Activated naive CD4-positive, alpha-beta T cell treated with anti-CD3 and anti-CD28 coated beads, Interleukin-2, amount 50 U/mL, for 24 hours (primary cell): Measurements from ENCODE around the gene OR4D10.
"Not testable (repeated sequence)": the region's sequence is repeated elsewhere in the genome, so short reads cannot be mapped to it uniquely, and the experiment has no call there.

Source experiments
- H3K27ac Mint-ChIP-seq: one replicate; pipeline ENCODE4 v1.8.0; 2021; ENCODE audit warnings: mild to moderate bottlenecking, mixed read lengths
- H3K27me3 Mint-ChIP-seq: one replicate; pipeline ENCODE4 v1.8.0; 2021; ENCODE audit warnings: mixed read lengths
- H3K36me3 Mint-ChIP-seq: one replicate; pipeline ENCODE4 v1.8.0; 2021; ENCODE audit warnings: mixed read lengths
- H3K4me1 Mint-ChIP-seq: one replicate; pipeline ENCODE4 v1.8.0; 2021; ENCODE audit warnings: mixed read lengths
- H3K4me3 Mint-ChIP-seq: one replicate; pipeline ENCODE4 v1.8.0; 2021; ENCODE audit warnings: mild to moderate bottlenecking, mixed read lengths
- H3K9me3 Mint-ChIP-seq: one replicate; pipeline ENCODE4 v1.8.0; 2021; ENCODE audit warnings: mixed read lengths

Gene OR4D10

DNA sequence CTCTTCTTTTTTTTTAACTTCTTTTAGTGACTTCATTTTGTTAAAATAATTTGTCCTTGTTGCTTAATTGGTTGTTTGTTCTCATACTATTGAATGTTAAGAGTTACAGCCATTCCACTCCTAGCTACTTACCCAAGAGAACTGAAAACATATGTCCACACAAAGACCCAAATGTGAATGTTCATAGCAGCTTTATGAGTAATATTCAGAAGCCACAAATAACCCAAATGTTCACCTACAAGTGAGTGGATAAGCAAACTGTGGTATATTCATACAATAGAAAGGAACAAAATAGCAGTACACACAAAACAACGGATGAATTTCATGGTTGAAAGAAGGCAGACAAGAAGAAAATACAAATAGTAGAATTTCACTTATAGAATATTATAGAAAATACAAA is 28.8 kb downstream of the OR4D10 start:
- H3K9me3 Mint-ChIP-seq, result no peaks in the 10 kb centered on the region
- H3K27me3 Mint-ChIP-seq, result no peaks in the 10 kb centered on the region
- H3K27ac Mint-ChIP-seq, result no peak overlapping the region
- no peaks in the 10 kb centered on the region for H3K4me1 Mint-ChIP-seq
- no peak overlapping the region for H3K4me3 Mint-ChIP-seq
- H3K36me3 Mint-ChIP-seq, result no peaks in the 10 kb centered on the region

- H3K4me3 Mint-ChIP-seq, result no peak within 1 kb of the TSS
- H3K27me3 Mint-ChIP-seq, result no peaks in the 10 kb centered on the region
- H3K36me3 Mint-ChIP-seq, result no peaks in the 10 kb centered on the region
- H3K27ac Mint-ChIP-seq, result no peak within 1 kb of the TSS
- H3K4me1 Mint-ChIP-seq, result no peaks in the 10 kb centered on the region
- no peaks in the 10 kb centered on the region for H3K9me3 Mint-ChIP-seq
These were observed 30.2 kb downstream of the OR4D10 start, which contains the start of gene OR4D11 for GRCh38 chr11:59503276-59503675. OR4D11 (plus strand) TSS chr11:59503576; CDS start chr11:59503576, 0 bp downstream.

DNA sequence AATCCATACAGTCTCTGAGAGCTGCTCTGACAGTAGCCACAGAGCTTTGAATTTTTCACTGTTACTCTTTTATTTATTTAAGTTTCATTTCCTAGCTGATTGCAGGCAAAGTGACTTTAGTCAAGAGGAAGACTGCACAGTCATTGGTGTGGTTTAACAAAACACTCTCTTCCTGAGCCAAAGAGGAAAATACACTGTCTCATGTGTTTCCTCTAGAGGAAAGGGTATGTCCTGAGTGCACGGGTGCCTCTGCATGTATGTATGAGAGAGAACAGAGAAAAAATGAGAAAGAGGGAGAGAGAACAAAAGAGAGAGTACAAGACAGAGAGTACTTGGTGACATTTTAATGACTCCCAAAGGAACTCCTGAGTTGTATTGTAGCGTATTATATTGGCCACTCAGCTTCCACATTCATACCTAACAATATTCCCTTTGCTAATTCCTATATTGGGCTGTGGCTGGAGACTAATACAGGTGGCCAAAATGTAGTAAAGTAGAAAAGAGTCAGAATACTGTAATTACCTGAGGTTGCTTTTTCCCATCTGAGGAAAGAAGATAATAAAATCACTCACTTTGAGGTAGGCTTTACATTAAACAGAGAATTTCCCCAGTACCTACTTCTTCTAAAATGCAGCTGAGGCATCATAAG is 38.0 kb downstream of the OR4D10 start, which contains the start of gene OR4D9:
Gene OR4D9, plus strand, starts transcription at position 599 of the 649 bp plus-strand sequence. CDS start 3,374 bp downstream, outside the sequence.
- Mint-ChIP-seq H3K4me3 (peak within 1 kb of the TSS; percentile 15), H3K4me1 (peaks cover 31% of the 10 kb centered on the region), H3K27me3 (no peaks in the 10 kb centered on the region), H3K36me3 (no peaks in the 10 kb centered on the region), H3K27ac (no peak within 1 kb of the TSS), H3K9me3 (no peaks in the 10 kb centered on the region)

DNA sequence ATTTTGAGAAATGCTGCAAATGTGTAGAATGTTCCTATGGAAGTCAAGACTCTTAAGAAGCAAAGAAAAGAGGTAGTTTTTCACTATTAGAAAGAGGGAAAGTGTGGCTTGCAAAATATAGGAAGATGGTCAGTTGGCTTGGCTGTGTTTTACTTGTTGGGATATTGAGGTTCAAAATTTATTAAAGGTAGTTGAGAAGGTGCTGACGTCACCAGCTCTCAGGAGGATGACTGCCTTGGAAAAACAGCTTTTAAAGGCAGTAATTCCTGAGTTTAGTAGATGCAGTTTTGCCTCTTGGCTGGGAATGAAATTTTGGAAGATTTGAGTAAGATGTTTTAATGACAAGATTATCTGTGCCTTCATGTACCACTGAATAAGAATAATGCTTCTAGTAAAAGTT is 38.6 kb downstream of the OR4D10 start:
- H3K4me1 Mint-ChIP-seq, result peaks cover 31% of the 10 kb centered on the region
- H3K4me3 Mint-ChIP-seq, result no peak overlapping the region
- H3K9me3 Mint-ChIP-seq, result no peaks in the 10 kb centered on the region
- H3K36me3 Mint-ChIP-seq, result no peaks in the 10 kb centered on the region
- no peaks in the 10 kb centered on the region for H3K27me3 Mint-ChIP-seq
- H3K27ac Mint-ChIP-seq, result no peak overlapping the region

- not testable (repeated sequence) for H3K9me3 Mint-ChIP-seq
These were observed 47.0 kb downstream of the OR4D10 start for GRCh38 chr11:59520139-59520538.

DNA sequence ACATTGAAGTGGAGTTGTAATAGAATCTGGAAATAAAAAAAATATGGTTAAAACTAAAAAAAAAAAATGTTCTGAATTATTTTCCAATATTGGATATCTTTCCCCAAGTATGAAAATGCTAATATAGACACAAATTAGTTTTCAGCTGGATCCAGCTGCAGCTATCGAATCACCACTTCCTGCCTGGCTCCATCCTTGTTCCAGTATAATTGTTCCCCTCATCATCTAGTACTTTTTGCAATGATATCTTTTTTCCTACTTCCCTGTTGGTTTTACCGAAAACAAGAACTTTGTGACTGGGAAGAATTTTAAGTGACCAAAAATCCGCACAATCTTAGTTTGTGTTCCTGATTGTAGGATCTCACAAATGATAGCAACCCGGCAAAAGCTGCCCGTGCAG is 47.6 kb downstream of the OR4D10 start:
- Mint-ChIP-seq H3K4me1 (no peaks in the 10 kb centered on the region), H3K9me3 (no peaks in the 10 kb centered on the region), H3K36me3 (no peaks in the 10 kb centered on the region), H3K27me3 (no peaks in the 10 kb centered on the region), H3K4me3 (no peak overlapping the region), H3K27ac (no peak overlapping the region)

More at GRCh38 chr11:59520139-59520538, 47.0 kb downstream of the OR4D10 start:
- not testable (repeated sequence) for H3K27ac Mint-ChIP-seq, H3K4me1 Mint-ChIP-seq, H3K36me3 Mint-ChIP-seq, H3K4me3 Mint-ChIP-seq, H3K27me3 Mint-ChIP-seq

GRCh38 chr11:59523541-59523940 is 50.4 kb downstream of the OR4D10 start:
- H3K27me3 Mint-ChIP-seq, result no peaks in the 10 kb centered on the region
- H3K36me3 Mint-ChIP-seq, result no peaks in the 10 kb centered on the region

DNA sequence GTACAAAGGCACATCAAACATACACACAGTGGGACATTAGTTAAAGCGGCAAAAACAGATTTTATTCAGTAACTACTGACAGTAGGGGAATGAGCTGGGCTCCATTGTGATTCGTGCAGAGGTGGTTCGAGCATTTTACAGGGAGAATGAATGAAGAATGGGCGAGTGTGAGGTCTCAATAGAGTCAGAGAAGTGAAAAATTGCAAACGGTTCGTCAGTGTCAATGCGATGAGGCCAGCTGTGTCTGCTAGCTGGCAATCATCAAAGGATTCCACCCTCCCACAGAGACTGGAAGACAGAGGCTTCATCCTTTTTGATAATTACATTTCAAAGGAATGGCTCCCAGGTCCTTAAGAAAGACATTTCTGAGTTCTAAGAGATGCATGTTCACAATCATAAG is 55.6 kb downstream of the OR4D10 start:
- Mint-ChIP-seq H3K27ac (no peak overlapping the region), H3K27me3 (no peaks in the 10 kb centered on the region), H3K4me1 (no peaks in the 10 kb centered on the region), H3K9me3 (no peaks in the 10 kb centered on the region), H3K4me3 (no peak overlapping the region), H3K36me3 (no peaks in the 10 kb centered on the region)

More at GRCh38 chr11:59523541-59523940, 50.4 kb downstream of the OR4D10 start:
- no peak overlapping the region for H3K27ac Mint-ChIP-seq
- no peaks in the 10 kb centered on the region for H3K9me3 Mint-ChIP-seq
- no peaks in the 10 kb centered on the region for H3K4me1 Mint-ChIP-seq
- no peak overlapping the region for H3K4me3 Mint-ChIP-seq
